Activated T-helper 1 cell treated with anti-CD3 and anti-CD28 coated beads, Interleukin-12 subunit alpha, Interleukin-12 subunit beta, Interleukin-2, Interleukin-4 antibody, amounts not matched to agents 30 ng/mL and 10 ng/mL and 1 ng/mL, durations not matched to agents 14 hours and 24 hours and 36 hours (primary cell): ENCODE measurements around the gene CCDC124. TPM values are rescaled to one million over a fixed set of nuclear protein-coding genes. Genes with fewer than 3 reads are reported as not detected.

Source experiments
- DNase-seq: peaks from one replicate; pipeline ENCODE4 v3.0.0; 2021; ENCODE audit warnings: low spot score
- H3K27ac Mint-ChIP-seq: one replicate; pipeline ENCODE4 v1.8.0; 2021; ENCODE audit warnings: mild to moderate bottlenecking, mixed read lengths
- H3K27me3 Mint-ChIP-seq: one replicate; pipeline ENCODE4 v1.8.0; 2022; ENCODE audit warnings: mild to moderate bottlenecking, moderate library complexity, mixed read lengths; ENCODE audit not compliant: insufficient read depth
- H3K36me3 Mint-ChIP-seq: one replicate; pipeline ENCODE4 v1.8.0; 2021; ENCODE audit warnings: low read depth, mixed read lengths
- H3K4me1 Mint-ChIP-seq: one replicate; pipeline ENCODE4 v1.8.0; 2021; ENCODE audit warnings: low read depth, mixed read lengths
- H3K4me3 Mint-ChIP-seq: one replicate; pipeline ENCODE4 v1.8.0; 2021; ENCODE audit warnings: mild to moderate bottlenecking, moderate library complexity, mixed read lengths
- H3K9me3 Mint-ChIP-seq: one replicate; pipeline ENCODE4 v1.8.0; 2021; ENCODE audit warnings: mixed read lengths
- intact Hi-C: fragments of 100-400 bp; cut with micrococcal nuclease; formaldehyde crosslinking; loops from one replicate; pipeline ENCODE4 v1.15.1; 2024
- total RNA-seq: library from RNA; stranded (reverse); gene quantifications from 2 replicates; pipeline ENCODE4 v1.2.3, GENCODE V29; 2022

The CCDC124 gene
- total RNA-seq, 1 donor from 2014 or later, result 128 TPM

DNA sequence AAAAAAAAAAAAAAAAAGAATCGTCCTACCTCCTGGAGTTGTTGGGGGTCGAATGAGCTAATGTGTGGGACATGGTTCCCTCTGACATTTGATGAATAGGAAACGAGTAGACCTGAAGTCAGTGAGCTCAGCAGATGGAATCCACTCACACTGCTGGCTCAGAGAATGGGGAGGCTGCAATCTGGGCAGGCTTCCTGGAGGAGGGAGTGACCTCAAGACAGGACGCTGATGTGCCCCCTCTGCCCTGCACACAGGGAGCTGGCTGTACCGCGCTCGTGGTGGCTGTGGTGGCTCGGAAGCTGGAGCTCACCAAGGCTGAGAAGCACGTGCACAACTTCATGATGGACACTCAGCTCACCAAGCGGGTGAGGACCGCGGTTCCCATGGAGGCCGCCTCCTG lies 55.3 kb downstream of the CCDC124 start:
- H3K27me3 Mint-ChIP-seq, result peaks cover 2% of the 10 kb centered on the region
- no peaks in the 10 kb centered on the region for H3K4me1 Mint-ChIP-seq
- DNase-seq, result no peak
- no peak overlapping the region for H3K27ac Mint-ChIP-seq
- intact Hi-C loops, result no loop called here
- H3K36me3 Mint-ChIP-seq, result no peaks in the 10 kb centered on the region
- no peaks in the 10 kb centered on the region for H3K9me3 Mint-ChIP-seq
- H3K4me3 Mint-ChIP-seq, result no peak overlapping the region

- Mint-ChIP-seq H3K4me1 (no peaks in the 10 kb centered on the region), H3K27me3 (peaks cover 2% of the 10 kb centered on the region), H3K4me3 (no peak overlapping the region), H3K36me3 (no peaks in the 10 kb centered on the region), H3K9me3 (no peaks in the 10 kb centered on the region), H3K27ac (no peak overlapping the region)
- no peak for DNase-seq
- intact Hi-C loops, result no loop called here
Measured at GRCh38 chr19:17989425-17990094, 56.7 kb downstream of the CCDC124 start.

GRCh38 chr19:17993076-17993813 lies 60.4 kb downstream of the CCDC124 start:
- intact Hi-C loops, result no loop called here
- H3K36me3 Mint-ChIP-seq, result no peaks in the 10 kb centered on the region
- DNase-seq, result no peak
- H3K4me3 Mint-ChIP-seq, result no peak overlapping the region
- H3K27me3 Mint-ChIP-seq, result peaks cover 8% of the 10 kb centered on the region
- no peak overlapping the region for H3K27ac Mint-ChIP-seq
- H3K9me3 Mint-ChIP-seq, result no peaks in the 10 kb centered on the region
- peaks cover 7% of the 10 kb centered on the region for H3K4me1 Mint-ChIP-seq

Other genes with a start within 250 kb of the CCDC124 start
- gene UNC13A, start 244.7 kb upstream of the CCDC124 start, total RNA-seq, result 0.02 TPM in 1 of 2 replicates, not detected in the other
- 81.7 and 83.7 TPM in 2 replicates for gene MAP1S, start 213.5 kb upstream of the CCDC124 start, total RNA-seq
- 88.6 and 93.6 TPM in 2 replicates for gene FCHO1, start 181.5 kb upstream of the CCDC124 start, total RNA-seq
- not detected in 2 replicates for gene B3GNT3, start 137.9 kb upstream of the CCDC124 start, total RNA-seq
- 8.7 and 9.3 TPM in 2 replicates for gene INSL3, start 111.5 kb upstream of the CCDC124 start, total RNA-seq
- 222 and 227 TPM in 2 replicates for gene JAK3, start 85.0 kb upstream of the CCDC124 start, total RNA-seq
- 2,494 and 2,556 TPM in 2 replicates for gene RPL18A, start 73.1 kb upstream of the CCDC124 start, total RNA-seq
- 1.1 TPM in 2 replicates for gene SLC5A5, start 61.1 kb upstream of the CCDC124 start, total RNA-seq
- gene KCNN1, start 34.1 kb downstream of the CCDC124 start, total RNA-seq, result not detected in 2 replicates
- 45.0 and 46.1 TPM in 2 replicates for gene ARRDC2, start 75.2 kb downstream of the CCDC124 start, total RNA-seq
- gene IL12RB1, start 153.9 kb downstream of the CCDC124 start, total RNA-seq, result 44.5 and 47.5 TPM in 2 replicates
- 16.5 and 17.6 TPM in 2 replicates for gene MAST3, start 164.8 kb downstream of the CCDC124 start, total RNA-seq
- 14.7 and 15.6 TPM in 2 replicates for gene PIK3R2, start 220.1 kb downstream of the CCDC124 start, total RNA-seq
- 45.3 and 49.9 TPM in 2 replicates for gene IFI30, start 240.8 kb downstream of the CCDC124 start, total RNA-seq